ENCODE measurements around the gene ST3GAL5. TPM values are rescaled to one million over a fixed set of nuclear protein-coding genes. Genes with fewer than 3 reads are reported as not detected.

The ST3GAL5 gene
- total and polyA plus RNA-seq, 2 donors (not counting 1 experiment from before 2014, with no cell fraction given) = 42.6 to 94.3 TPM

GRCh38 chr2:85793584-85793983, 95.2 kb downstream of the ST3GAL5 start:
- ATAC-seq (ENCODE audit: low read depth) = no peak
- Histone ChIP-seq H3K9ac (ENCODE audit: low read length) (no peak overlapping the region), H3K9me3 (ENCODE audit: control extremely low read depth in 1 of 3, control insufficient read depth in 2 of 3, insufficient read depth in 1 of 3, low read length in 2 of 3) (no peaks in the 10 kb centered on the region), H3K79me2 (ENCODE audit: control insufficient read depth, insufficient read depth, low read length) (no peaks in the 10 kb centered on the region), H3K27ac (ENCODE audit: low read length in 2 of 2) (no peak overlapping the region), H3K4me3 (ENCODE audit: control extremely low read depth in 1 of 5, extremely low read depth in 1 of 5, insufficient read depth in 1 of 5, low read depth in 2 of 5, low read length in 4 of 5) (no peak overlapping the region), H3K4me1 (ENCODE audit: control insufficient read depth in 2 of 2, insufficient read depth in 2 of 2, low read length in 2 of 2) (no peaks in the 10 kb centered on the region), H3K27me3 (replicated peaks in 1 of 4; ENCODE audit: control extremely low read depth in 1 of 4, control insufficient read depth in 3 of 4, insufficient read depth in 4 of 4, low read length in 3 of 4) (peaks cover 0 to 6% (median 0%) of the 10 kb centered on the region in 4 experiments), H3K4me2 (replicated peaks; ENCODE audit: low read depth, low read length, poor library complexity, severe bottlenecking) (no peak overlapping the region), H2AFZ (ENCODE audit: insufficient read depth, low read depth, low read length, poor library complexity, severe bottlenecking) (no peak overlapping the region), H3K36me3 (replicated peaks in 1 of 2; ENCODE audit: control extremely low read depth in 1 of 2, control insufficient read depth in 1 of 2, extremely low read depth in 1 of 2, insufficient read depth in 2 of 2, low read length in 1 of 2) (no peaks in the 10 kb centered on the region), H4K20me1 (ENCODE audit: control insufficient read depth, insufficient read depth, low read length, poor library complexity, severe bottlenecking) (no peaks in the 10 kb centered on the region)
- WGBS (ENCODE audit: insufficient coverage) = 100% methylated on average over 1 of the region's 4 CpGs
- Mint-ChIP-seq H3K27ac (no peak overlapping the region), H3K4me1 (no peaks in the 10 kb centered on the region), H3K4me3 (no peak overlapping the region), H3K9me3 (ENCODE audit: insufficient read depth) (no peaks in the 10 kb centered on the region), H3K27me3 (peaks cover 45% of the 10 kb centered on the region)
- no peak for DNase-seq
- TF ChIP-seq CTCF (IDR thresholded peaks at IDR 0.05) (no peak), EZH2 (IDR thresholded peaks at IDR 0.05; ENCODE audit: borderline replicate concordance, insufficient read depth, low read depth, low read length, poor library complexity, severe bottlenecking) (no peak)
- intact Hi-C loops (cut with micrococcal nuclease) = no loop called here
- ChIA-PET POLR2A (no interaction called here), CTCF (no interaction called here)

GRCh38 chr2:85792783-85793441, 95.9 kb downstream of the ST3GAL5 start:
- H3K27me3 ChIP-seq (replicated peaks in 1 of 4; ENCODE audit: control extremely low read depth in 1 of 4, control insufficient read depth in 3 of 4, insufficient read depth in 4 of 4, low read length in 3 of 4) = peaks cover 0 to 3% (median 0%) of the 10 kb centered on the region in 4 experiments
- H3K4me3 ChIP-seq (ENCODE audit: control extremely low read depth in 1 of 5, extremely low read depth in 1 of 5, insufficient read depth in 1 of 5, low read depth in 2 of 5, low read length in 4 of 5) = no peak overlapping the region
- Mint-ChIP-seq H3K27me3 (peaks cover 46% of the 10 kb centered on the region), H3K9me3 (ENCODE audit: insufficient read depth) (no peaks in the 10 kb centered on the region), H3K27ac (no peak overlapping the region), H3K4me1 (no peaks in the 10 kb centered on the region), H3K4me3 (no peak overlapping the region)
- ChIA-PET CTCF (no interaction called here), POLR2A (no interaction called here)
- H4K20me1 ChIP-seq (ENCODE audit: control insufficient read depth, insufficient read depth, low read length, poor library complexity, severe bottlenecking) = no peaks in the 10 kb centered on the region
- intact Hi-C loops (cut with micrococcal nuclease) = no loop called here
- no peaks in the 10 kb centered on the region for H3K36me3 ChIP-seq (replicated peaks in 1 of 2; ENCODE audit: control extremely low read depth in 1 of 2, control insufficient read depth in 1 of 2, extremely low read depth in 1 of 2, insufficient read depth in 2 of 2, low read length in 1 of 2)
- TF ChIP-seq CTCF (IDR thresholded peaks at IDR 0.05) (no peak), EZH2 (IDR thresholded peaks at IDR 0.05; ENCODE audit: borderline replicate concordance, insufficient read depth, low read depth, low read length, poor library complexity, severe bottlenecking) (no peak)
- H3K27ac ChIP-seq (ENCODE audit: low read length in 2 of 2) = no peak overlapping the region
- H3K9me3 ChIP-seq (ENCODE audit: control extremely low read depth in 1 of 3, control insufficient read depth in 2 of 3, insufficient read depth in 1 of 3, low read length in 2 of 3) = no peaks in the 10 kb centered on the region
- no peaks in the 10 kb centered on the region for H3K4me1 ChIP-seq (ENCODE audit: control insufficient read depth in 2 of 2, insufficient read depth in 2 of 2, low read length in 2 of 2)
- no peak overlapping the region for H3K9ac ChIP-seq (ENCODE audit: low read length)
- H3K79me2 ChIP-seq (ENCODE audit: control insufficient read depth, insufficient read depth, low read length) = no peaks in the 10 kb centered on the region
- ATAC-seq (ENCODE audit: low read depth) (no peak), DNase-seq (no peak)
- H3K4me2 ChIP-seq (replicated peaks; ENCODE audit: low read depth, low read length, poor library complexity, severe bottlenecking) = no peak overlapping the region
- H2AFZ ChIP-seq (ENCODE audit: insufficient read depth, low read depth, low read length, poor library complexity, severe bottlenecking) = no peak overlapping the region
- 89% methylated on average over 7 of the region's 8 CpGs for WGBS (ENCODE audit: insufficient coverage)

All from B cell (primary cell).